ENCODE data around the gene CFAP92.
A peak's percentile ranks its signal among the peaks of the same experiment; 100 is the strongest.

CFAP92 gene

GRCh38 chr3:128864849-128865804 lies 128.7 kb downstream of the CFAP92 start:
- DNase-seq (ENCODE audit: low read depth, low spot score) = peak; percentile 55

GRCh38 chr3:128864351-128864811 lies 129.5 kb downstream of the CFAP92 start:
- peak; percentile 28 for DNase-seq (ENCODE audit: low read depth, low spot score)

GRCh38 chr3:128863560-128863959 lies 130.3 kb downstream of the CFAP92 start:
- no peak for DNase-seq (ENCODE audit: low read depth, low spot score)

- DNase-seq (ENCODE audit: low read depth, low spot score) = no peak
These were observed 132.4 kb downstream of the CFAP92 start for GRCh38 chr3:128861491-128861890.

Data from ELF-1 (cell line).